ENCODE measurements around the gene POLR1A.

The POLR1A gene

GRCh38 chr2:86021396-86022378, 84.0 kb downstream of the POLR1A start:
- DNase-seq (ENCODE audit: low read depth), result no peak

- no peak for DNase-seq (ENCODE audit: low read depth)
Observed at GRCh38 chr2:86020984-86021383, 84.7 kb downstream of the POLR1A start.

- DNase-seq (ENCODE audit: low read depth), result no peak
Observed at GRCh38 chr2:86019121-86019520, 86.6 kb downstream of the POLR1A start.

- DNase-seq (ENCODE audit: low read depth), result no peak
Observed at GRCh38 chr2:86017901-86018896, 87.5 kb downstream of the POLR1A start.

- no peak for DNase-seq (ENCODE audit: low read depth)
Observed at GRCh38 chr2:86016581-86016980, 89.1 kb downstream of the POLR1A start.

- no peak for DNase-seq (ENCODE audit: low read depth)
Observed at GRCh38 chr2:86015699-86016098, 90.0 kb downstream of the POLR1A start.

- DNase-seq (ENCODE audit: low read depth), result no peak
Observed at GRCh38 chr2:86015006-86015405, 90.7 kb downstream of the POLR1A start.

GRCh38 chr2:86014493-86014892, 91.2 kb downstream of the POLR1A start:
- DNase-seq (ENCODE audit: low read depth), result no peak

GRCh38 chr2:86012007-86012712, 93.5 kb downstream of the POLR1A start:
- DNase-seq (ENCODE audit: low read depth), result no peak

- DNase-seq (ENCODE audit: low read depth), result no peak
Observed at GRCh38 chr2:86011449-86011941, 94.2 kb downstream of the POLR1A start.

GRCh38 chr2:86010083-86010482, 95.6 kb downstream of the POLR1A start:
- no peak for DNase-seq (ENCODE audit: low read depth)

- DNase-seq (ENCODE audit: low read depth), result no peak
Observed at GRCh38 chr2:86006524-86006923, 99.2 kb downstream of the POLR1A start.

GRCh38 chr2:86003967-86004366, 101.7 kb downstream of the POLR1A start:
- no peak for DNase-seq (ENCODE audit: low read depth)

- DNase-seq (ENCODE audit: low read depth), result no peak
Observed at GRCh38 chr2:86003104-86003503, 102.6 kb downstream of the POLR1A start.

- DNase-seq (ENCODE audit: low read depth), result no peak
Observed at GRCh38 chr2:86002375-86002774, 103.3 kb downstream of the POLR1A start.

- DNase-seq (ENCODE audit: low read depth), result no peak
Observed at GRCh38 chr2:86001326-86001725, 104.4 kb downstream of the POLR1A start.

GRCh38 chr2:86000938-86001312, 104.8 kb downstream of the POLR1A start:
- DNase-seq (ENCODE audit: low read depth), result no peak

GRCh38 chr2:86000131-86000937, 105.4 kb downstream of the POLR1A start:
- no peak for DNase-seq (ENCODE audit: low read depth)

GRCh38 chr2:85999061-85999831, 106.4 kb downstream of the POLR1A start:
- DNase-seq (ENCODE audit: low read depth), result no peak

Measured in T follicular helper cell (primary cell).